GM12801 (cell line): ENCODE measurements around the gene HELT.

Source experiments
- TF ChIP-seq, protein P1 (sequence below): IDR thresholded peaks from one replicate; pipeline ENCODE4 v1.5.1; 2011; ENCODE audit warnings: control low read depth; ENCODE audit not compliant: insufficient read length; ENCODE audit errors: extremely low read depth

Gene HELT

DNA sequence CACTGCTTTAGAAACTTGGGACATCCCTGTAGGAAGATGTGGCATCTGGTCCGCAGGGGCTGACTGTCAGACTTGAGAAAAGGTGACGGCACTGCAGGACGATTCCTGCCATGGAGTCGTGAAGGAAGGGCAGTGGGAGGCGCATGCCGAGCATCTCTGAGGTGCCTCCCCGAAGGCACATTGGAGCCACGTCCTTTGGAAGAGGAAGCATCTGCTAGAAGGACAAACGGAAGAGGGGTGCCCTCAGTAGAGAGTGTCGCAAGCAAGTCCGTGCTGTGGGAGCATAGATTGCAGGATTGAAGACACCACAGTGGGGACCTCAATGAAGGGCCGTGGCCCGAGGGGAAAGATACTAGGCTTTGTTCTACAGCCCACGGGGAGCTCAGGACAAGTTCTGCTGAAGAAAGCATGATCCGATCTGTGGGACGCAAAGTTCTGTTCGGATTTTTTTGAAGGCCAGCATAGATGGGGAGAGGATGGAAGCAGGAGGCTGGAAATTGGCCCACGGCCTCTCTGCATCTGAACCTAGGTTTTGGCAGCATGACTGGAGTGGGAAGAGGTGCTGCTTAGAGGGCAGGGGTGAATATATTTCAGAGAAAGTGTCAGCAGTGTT is 24.2 kb upstream of the HELT start:
- TF ChIP-seq, protein P1, sequence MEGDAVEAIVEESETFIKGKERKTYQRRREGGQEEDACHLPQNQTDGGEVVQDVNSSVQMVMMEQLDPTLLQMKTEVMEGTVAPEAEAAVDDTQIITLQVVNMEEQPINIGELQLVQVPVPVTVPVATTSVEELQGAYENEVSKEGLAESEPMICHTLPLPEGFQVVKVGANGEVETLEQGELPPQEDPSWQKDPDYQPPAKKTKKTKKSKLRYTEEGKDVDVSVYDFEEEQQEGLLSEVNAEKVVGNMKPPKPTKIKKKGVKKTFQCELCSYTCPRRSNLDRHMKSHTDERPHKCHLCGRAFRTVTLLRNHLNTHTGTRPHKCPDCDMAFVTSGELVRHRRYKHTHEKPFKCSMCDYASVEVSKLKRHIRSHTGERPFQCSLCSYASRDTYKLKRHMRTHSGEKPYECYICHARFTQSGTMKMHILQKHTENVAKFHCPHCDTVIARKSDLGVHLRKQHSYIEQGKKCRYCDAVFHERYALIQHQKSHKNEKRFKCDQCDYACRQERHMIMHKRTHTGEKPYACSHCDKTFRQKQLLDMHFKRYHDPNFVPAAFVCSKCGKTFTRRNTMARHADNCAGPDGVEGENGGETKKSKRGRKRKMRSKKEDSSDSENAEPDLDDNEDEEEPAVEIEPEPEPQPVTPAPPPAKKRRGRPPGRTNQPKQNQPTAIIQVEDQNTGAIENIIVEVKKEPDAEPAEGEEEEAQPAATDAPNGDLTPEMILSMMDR = no peak

- TF ChIP-seq, protein P1 = no peak
Measured at GRCh38 chr4:184994623-184995010, 23.7 kb upstream of the HELT start.

- TF ChIP-seq, protein P1 = no peak
Measured at GRCh38 chr4:185002784-185003183, 15.5 kb upstream of the HELT start.

DNA sequence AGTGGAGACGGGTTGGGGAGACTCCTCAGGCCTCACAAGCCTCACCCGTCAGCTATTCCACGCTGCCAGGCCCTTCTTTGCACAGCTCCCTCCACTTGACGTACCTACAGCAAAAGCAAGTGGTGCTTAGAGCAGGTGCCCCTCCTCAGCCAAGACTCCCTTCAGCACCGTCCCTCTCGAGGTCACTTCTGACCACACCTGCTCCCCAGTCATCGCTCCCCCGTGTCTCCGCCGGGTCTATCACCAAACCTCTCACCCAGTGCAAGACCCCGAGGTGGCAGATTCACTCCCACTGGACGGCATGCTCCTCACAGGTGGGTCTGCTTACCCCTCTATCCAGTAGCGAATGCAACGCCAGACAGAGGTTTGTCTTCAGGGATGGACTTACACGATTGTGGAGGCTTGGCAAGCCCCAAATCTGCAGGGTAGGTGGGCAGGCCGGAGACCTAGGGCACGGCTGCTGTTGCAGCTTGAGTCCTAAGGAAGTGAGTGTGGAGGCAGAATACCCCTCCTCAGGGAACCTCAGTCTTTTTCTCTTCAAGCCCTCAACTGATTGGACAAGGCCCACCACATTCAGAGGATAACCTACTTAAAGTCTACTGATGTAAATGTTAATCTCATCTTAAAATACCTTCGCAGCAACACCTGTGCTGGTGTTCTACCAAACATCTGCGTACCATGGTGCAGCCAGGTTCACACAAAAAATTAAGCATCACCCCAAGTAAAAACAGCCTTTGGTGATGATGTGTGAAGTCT is 14.5 kb upstream of the HELT start:
- TF ChIP-seq, protein P1 = no peak

- TF ChIP-seq, protein P1 = no peak
Measured at GRCh38 chr4:185004562-185005218, 13.6 kb upstream of the HELT start.

DNA sequence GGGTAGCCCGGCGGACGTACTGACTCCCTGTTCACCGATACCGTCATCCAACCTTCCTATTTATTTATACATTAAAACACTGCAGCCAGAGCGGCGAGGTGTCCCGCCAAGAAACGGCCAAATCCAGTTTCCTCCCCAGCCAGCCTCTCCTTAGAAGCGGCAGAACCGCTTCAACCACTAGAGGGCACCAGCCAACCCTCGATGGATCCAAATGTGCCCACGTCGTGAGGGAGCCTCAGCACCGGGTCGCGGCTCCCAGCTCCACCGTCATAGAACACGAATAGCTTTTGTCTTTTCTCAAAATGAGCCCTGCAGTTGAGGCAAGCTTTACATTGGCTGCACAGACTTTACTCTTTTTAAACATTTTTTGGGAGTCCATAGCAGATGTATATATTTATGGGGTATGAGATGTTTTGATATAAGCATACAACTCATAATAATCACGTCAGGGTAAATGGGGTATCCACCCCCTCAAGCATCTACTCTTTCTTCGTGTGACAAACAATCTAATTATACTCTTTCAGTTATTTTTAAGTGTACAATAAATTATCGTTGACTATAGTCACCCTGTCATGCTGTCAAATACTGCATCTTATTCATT is 13.0 kb upstream of the HELT start:
- TF ChIP-seq, protein P1 = no peak

GRCh38 chr4:185011408-185011807 is 6.9 kb upstream of the HELT start:
- TF ChIP-seq, protein P1 = no peak
